ENCODE data around the gene GANC. TPM values are rescaled to one million over a fixed set of nuclear protein-coding genes. Genes with fewer than 3 reads are reported as not detected.

GANC gene
- total RNA-seq, 6 experiments from 2014 or later: 11.4 to 37.6 (median 18.4) TPM

- peak in 1 of 3 donors; percentile 21 for DNase-seq
- Histone ChIP-seq H3K9me3 (no peaks in the 10 kb centered on the region), H3K36me3 (no peaks in the 10 kb centered on the region), H3K4me3 (no peak overlapping the region), H3K4me1 (no peaks in the 10 kb centered on the region), H3K27me3 (no peaks in the 10 kb centered on the region), H3K27ac (no peak overlapping the region)
- intact Hi-C loops (cut with DNase I): no loop called here
- ATAC-seq: no peak
- no peak for TF ChIP-seq POLR2A (IDR thresholded peaks at IDR 0.05)
- no peak for TF ChIP-seq CTCF (IDR thresholded peaks at IDR 0.05)
- WGBS (ENCODE audit: insufficient coverage, low coverage, low lambda C conversion rate, missing lambda C conversion rate): 74% methylated on average over 5 of the region's 8 CpGs
Observed at GRCh38 chr15:42387603-42388002, 114.6 kb downstream of the GANC start.

- TF ChIP-seq CTCF (IDR thresholded peaks at IDR 0.05) (no peak), POLR2A (IDR thresholded peaks at IDR 0.05) (no peak)
- DNase-seq (no peak), ATAC-seq (no peak)
- Histone ChIP-seq H3K36me3 (no peaks in the 10 kb centered on the region), H3K4me3 (no peak overlapping the region), H3K4me1 (no peaks in the 10 kb centered on the region), H3K27ac (no peak overlapping the region), H3K27me3 (no peaks in the 10 kb centered on the region), H3K9me3 (no peaks in the 10 kb centered on the region)
- WGBS (ENCODE audit: insufficient coverage, low coverage, low lambda C conversion rate, missing lambda C conversion rate): 73% methylated on average over 6 of the region's 11 CpGs
- intact Hi-C loops (cut with DNase I): no loop called here
Observed at GRCh38 chr15:42392309-42393024, 119.5 kb downstream of the GANC start.

- 82% methylated on average over 11 of the region's 13 CpGs for WGBS (ENCODE audit: insufficient coverage, low coverage, low lambda C conversion rate, missing lambda C conversion rate)
- intact Hi-C loops (cut with DNase I): no loop called here
- Histone ChIP-seq H3K27me3 (no peaks in the 10 kb centered on the region), H3K4me3 (no peak overlapping the region), H3K4me1 (no peaks in the 10 kb centered on the region), H3K27ac (no peak overlapping the region), H3K36me3 (peaks cover 0 to 3% (median 0%) of the 10 kb centered on the region in 4 donors), H3K9me3 (no peaks in the 10 kb centered on the region)
- DNase-seq (peak in 1 of 3 donors; percentile 21), ATAC-seq (no peak)
- no peak for TF ChIP-seq POLR2A (IDR thresholded peaks at IDR 0.05)
- TF ChIP-seq CTCF (IDR thresholded peaks at IDR 0.05): no peak
Observed at GRCh38 chr15:42394106-42394505, 121.1 kb downstream of the GANC start.

GRCh38 chr15:42395838-42396237 lies 122.8 kb downstream of the GANC start:
- ATAC-seq (no peak), DNase-seq (no peak)
- H3K27ac ChIP-seq: no peak overlapping the region
- H3K9me3 ChIP-seq: no peaks in the 10 kb centered on the region
- no peak overlapping the region for H3K4me3 ChIP-seq
- H3K4me1 ChIP-seq: no peaks in the 10 kb centered on the region
- TF ChIP-seq CTCF (IDR thresholded peaks at IDR 0.05) (no peak), POLR2A (IDR thresholded peaks at IDR 0.05) (no peak)
- H3K27me3 ChIP-seq: no peaks in the 10 kb centered on the region
- peaks cover 0 to 11% (median 3%) of the 10 kb centered on the region in 4 donors for H3K36me3 ChIP-seq
- intact Hi-C loops (cut with DNase I): no loop called here
- 67% methylated on average over 1 of the region's 1 CpG for WGBS (ENCODE audit: insufficient coverage, low coverage, low lambda C conversion rate, missing lambda C conversion rate)
